SKM-1 (cell line): ENCODE data around the gene DGCR2.
"Not testable (repeated sequence)": the region's sequence is repeated elsewhere in the genome, so short reads cannot be mapped to it uniquely, and the experiment has no call there.

Experiments used
- DNase-seq: peaks from one replicate; lab custom pipeline; 2025; ENCODE audit not compliant: unreplicated experiment; lab: John Stamatoyannopoulos, UW

The DGCR2 gene

DNA sequence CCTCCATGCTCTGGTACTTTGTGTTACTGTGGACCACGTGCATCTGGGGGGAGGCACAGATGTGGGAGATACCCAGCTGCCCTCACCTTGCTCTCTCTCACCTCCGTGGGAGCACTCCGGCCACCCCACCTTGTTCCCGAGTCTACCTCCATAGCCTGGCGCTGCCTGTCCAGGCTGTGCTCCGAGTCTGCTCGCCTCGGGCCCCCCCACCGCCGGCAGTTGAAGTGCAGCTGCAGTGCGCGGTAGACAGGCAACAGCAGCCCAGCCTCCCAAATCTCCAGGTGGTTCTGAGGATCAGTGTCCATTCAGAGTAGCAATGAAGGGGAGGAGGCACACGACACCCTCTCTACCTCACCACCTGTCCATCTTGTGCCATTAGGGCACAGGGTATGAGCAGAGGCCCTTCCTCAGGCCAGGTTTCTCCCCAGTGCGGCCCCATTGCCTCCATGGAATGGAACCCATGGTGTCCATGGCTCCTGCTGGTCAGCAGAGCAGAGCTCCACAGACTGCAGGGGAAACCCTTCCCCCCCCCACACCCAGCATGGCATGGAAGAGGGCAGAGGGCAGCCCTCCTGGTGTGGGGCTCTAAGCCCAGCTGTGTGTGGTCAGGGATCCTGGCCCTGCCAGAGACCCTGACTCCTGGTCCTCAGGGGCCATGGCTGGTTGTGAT lies 89.2 kb downstream of the DGCR2 start:
- DNase-seq: not testable (repeated sequence)

GRCh38 chr22:19032156-19032785 lies 89.9 kb downstream of the DGCR2 start:
- DNase-seq: not testable (repeated sequence)

DNA sequence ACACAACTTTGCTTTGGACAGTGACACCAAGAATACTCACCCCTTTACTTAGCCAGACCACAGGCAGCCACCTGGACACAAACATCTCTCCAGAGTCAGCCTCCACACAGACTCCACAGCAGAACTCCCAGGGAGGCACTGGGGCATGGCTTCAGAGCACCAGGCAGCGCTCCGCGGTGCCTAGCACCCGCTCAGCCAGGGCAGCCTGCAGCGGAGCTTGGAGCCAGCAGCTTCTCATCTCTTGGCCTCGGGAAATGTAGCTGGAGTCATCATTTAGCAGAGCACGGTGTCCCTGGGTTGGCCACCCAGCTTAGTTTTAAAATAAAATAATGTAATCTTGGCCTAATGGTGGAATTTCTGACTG lies 91.3 kb downstream of the DGCR2 start:
- DNase-seq: not testable (repeated sequence)

- not testable (repeated sequence) for DNase-seq
Observed at GRCh38 chr22:19030226-19030888, 91.9 kb downstream of the DGCR2 start.

GRCh38 chr22:19029113-19030103 lies 92.8 kb downstream of the DGCR2 start:
- not testable (repeated sequence) for DNase-seq

DNA sequence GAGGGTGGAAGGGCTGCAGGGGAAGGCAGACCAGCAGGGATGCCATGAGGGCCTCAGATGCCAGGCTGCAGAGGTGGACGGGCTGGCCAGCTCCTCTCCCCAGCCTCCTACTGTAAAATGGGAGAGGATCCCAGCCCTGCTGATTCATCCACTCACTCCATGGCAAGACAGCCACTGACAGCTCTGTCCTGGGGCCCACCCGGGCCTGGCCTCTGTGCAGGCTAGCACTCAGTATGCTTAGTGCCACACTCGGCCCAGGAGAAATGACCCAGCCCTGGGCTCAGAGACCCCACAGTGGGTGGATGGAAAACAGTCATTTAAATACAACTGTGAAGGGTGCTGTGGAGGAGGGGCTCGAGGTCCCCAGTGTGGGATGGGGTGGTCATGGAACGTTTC lies 94.2 kb downstream of the DGCR2 start:
- not testable (repeated sequence) for DNase-seq

- not testable (repeated sequence) for DNase-seq
Observed at GRCh38 chr22:19027371-19028059, 94.7 kb downstream of the DGCR2 start.

GRCh38 chr22:19026080-19026479 lies 96.1 kb downstream of the DGCR2 start:
- not testable (repeated sequence) for DNase-seq

GRCh38 chr22:19024956-19025489 lies 97.2 kb downstream of the DGCR2 start:
- not testable (repeated sequence) for DNase-seq

GRCh38 chr22:19023931-19024330 lies 98.3 kb downstream of the DGCR2 start:
- not testable (repeated sequence) for DNase-seq

GRCh38 chr22:19022755-19023154 lies 99.5 kb downstream of the DGCR2 start:
- no peak for DNase-seq

- no peak for DNase-seq
Observed at GRCh38 chr22:19019679-19020032, 102.6 kb downstream of the DGCR2 start.

GRCh38 chr22:19019029-19019678 lies 103.1 kb downstream of the DGCR2 start:
- no peak for DNase-seq

DNA sequence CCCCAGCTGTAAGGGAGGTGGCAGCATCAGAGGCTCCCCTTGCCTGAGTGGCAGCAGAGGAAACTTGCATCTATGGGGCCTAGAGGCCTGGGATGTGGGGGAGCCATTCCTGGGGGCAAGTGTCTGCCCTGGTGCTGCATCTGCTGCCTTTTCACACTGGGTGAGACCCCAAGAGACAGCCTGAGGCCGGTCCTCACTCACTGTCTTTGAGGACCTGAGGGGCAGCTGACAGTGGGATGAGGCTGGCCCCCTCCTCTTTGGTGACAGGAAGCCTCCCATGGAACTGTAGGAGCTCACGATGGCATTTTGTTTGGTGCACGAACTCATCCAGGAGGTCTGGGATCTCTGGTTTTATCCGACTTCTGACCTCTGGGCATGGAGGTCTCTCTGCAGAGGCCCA lies 104.0 kb downstream of the DGCR2 start:
- DNase-seq: no peak

DNA sequence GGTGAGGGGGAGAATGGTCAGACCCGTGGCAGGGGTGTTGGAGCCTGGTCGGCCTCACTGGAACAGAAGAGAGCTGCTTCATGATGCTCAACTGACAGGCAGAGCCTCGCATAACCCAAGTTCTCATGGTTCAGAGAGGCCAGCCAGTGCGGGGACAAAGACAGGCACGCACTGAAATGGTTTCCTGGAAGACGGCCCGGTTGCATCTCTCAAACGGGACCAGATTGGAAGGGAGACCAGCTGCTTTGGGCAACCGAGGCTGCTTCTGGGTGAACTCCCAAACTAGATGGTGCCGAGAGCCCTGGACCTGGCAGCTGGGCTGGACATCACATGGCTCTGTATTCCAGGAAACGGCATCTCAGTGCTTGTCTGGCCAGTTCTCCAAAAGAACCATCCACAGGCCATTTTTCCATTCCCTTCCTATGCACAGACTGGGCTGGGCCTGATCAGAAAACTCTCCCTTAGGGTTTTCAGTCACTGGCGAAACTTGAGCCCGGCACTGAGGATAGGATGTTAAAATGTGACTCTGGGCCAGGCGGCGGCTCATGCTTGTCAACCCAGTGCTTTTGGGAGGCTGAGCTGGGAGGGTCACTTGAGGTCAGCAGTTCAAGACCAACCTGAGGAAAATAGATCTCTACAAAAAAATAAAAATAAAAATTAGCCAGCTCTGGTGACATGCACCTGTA lies 106.0 kb downstream of the DGCR2 start:
- DNase-seq: no peak

DNA sequence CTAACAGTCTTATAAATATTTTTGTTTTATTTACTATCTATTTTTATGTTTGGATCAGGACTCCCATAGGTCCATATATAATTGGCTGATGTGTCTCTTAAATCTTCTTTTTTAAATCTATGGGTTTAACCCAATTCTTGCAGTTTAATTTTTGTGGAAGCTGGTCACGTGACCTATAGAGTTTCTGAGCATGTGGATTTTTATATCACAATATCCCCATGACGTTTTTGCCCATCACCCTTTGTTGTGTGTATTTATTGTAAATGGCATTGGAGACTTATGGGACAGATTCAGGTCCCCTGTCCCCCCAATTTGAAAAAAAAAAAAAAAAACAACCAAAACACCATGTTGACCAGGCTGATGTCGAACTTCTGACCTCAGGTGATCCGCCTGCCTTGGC lies 107.3 kb downstream of the DGCR2 start:
- no peak for DNase-seq

DNA sequence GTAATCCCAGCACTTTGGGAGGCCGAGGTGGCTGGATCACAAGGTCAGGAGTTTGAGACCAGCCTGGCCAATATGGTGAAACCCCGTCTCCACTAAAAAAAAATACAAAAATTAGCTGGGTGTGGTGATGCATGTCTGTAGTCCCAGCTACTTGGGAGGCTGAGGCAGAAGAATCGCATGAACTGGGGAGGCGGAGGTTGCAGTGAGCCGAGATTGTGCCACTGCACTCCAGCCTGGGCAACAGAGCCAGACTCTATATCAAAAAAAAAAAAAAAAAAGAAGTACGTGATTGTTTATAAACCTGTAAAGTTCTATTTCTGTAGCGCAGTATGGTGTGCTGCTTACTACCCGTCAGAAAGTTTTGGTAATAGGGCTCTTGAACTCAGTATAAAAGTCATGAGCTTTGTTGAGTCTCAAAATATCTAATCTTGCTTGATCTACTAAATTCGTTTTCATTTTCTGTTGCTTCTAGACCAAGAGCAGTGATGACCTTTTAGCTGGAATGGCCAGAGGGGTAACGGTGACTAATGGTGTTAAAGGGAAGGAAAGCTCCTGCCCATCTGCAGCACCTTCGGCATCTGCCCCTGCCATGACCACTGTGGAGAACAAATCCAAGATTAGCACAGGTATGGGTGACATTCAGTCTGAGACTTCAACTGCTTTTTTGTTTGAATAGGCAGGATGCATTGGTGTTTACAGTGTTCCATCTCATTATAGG lies 108.2 kb downstream of the DGCR2 start:
- DNase-seq: not testable (repeated sequence)

GRCh38 chr22:19013411-19013810 lies 108.8 kb downstream of the DGCR2 start:
- not testable (repeated sequence) for DNase-seq
